ENCODE results near the gene POLD2.

The POLD2 gene

GRCh38 chr7:44066494-44067063 lies 56.8 kb downstream of the POLD2 start:
- no peak for DNase-seq

GRCh38 chr7:44066111-44066460 lies 57.3 kb downstream of the POLD2 start:
- DNase-seq: no peak

GRCh38 chr7:44065431-44066110 lies 57.8 kb downstream of the POLD2 start, which contains the start of gene PGAM2:
Gene PGAM2, minus strand, starts transcription at chr7:44065567. Its CDS starts 38 bp downstream, at chr7:44065529.
- DNase-seq: peak in 38 of 56 donors; percentile 24 to 80 (median 60)

GRCh38 chr7:44064791-44065430 lies 58.4 kb downstream of the POLD2 start:
- DNase-seq: no peak
